Tibial nerve (tissue), 4 donors: Measurements from ENCODE around the gene CLDN11.

Experiments
- CTCF ChIP-seq, 5 experiments: fragments of 200-600 bp in 3 of 5; fragments of 450-650 bp in 2 of 5; sonication (generic) in 3 of 5; IDR thresholded peaks; one replicate each; pipeline ENCODE4 v1.5.1; 2016 to 2019; ENCODE audit warnings: antibody characterized with exemption in 5 of 5, mild to moderate bottlenecking in 3 of 5, moderate library complexity in 2 of 5
- EP300 ChIP-seq, 2 donors: sonication (generic); formaldehyde crosslinking; IDR thresholded peaks; one replicate each; pipeline ENCODE4 v1.6.1; 2017; ENCODE audit warnings: antibody characterized with exemption in 2 of 2, mild to moderate bottlenecking in 1 of 2
- POLR2A ChIP-seq, 2 donors: fragments of 450-650 bp; IDR thresholded peaks; one replicate each; pipeline ENCODE4 v1.6.1; 2017; ENCODE audit warnings: antibody characterized with exemption in 2 of 2, mild to moderate bottlenecking in 2 of 2, moderate library complexity in 2 of 2

- TF ChIP-seq CTCF (IDR thresholded peaks at IDR 0.05) (no peak), POLR2A (IDR thresholded peaks at IDR 0.05) (no peak), EP300 (IDR thresholded peaks at IDR 0.05) (no peak)
Measured at GRCh38 chr3:170372190-170372879, 46.3 kb upstream of the CLDN11 start.
